Hepatocyte (in vitro differentiated cells): ENCODE results near the gene C1orf87. TPM values are rescaled to one million over a fixed set of nuclear protein-coding genes. Genes with fewer than 3 reads are reported as not detected.

Source experiments
- DNase-seq: peaks from one replicate; pipeline ENCODE4 v3.0.0-alpha.2; 2016; ENCODE audit warnings: low spot score
- H2AFZ ChIP-seq: fragments of 200-600 bp; sonication (generic); 2 replicates; pipeline ENCODE4 v1.6.0; 2016; ENCODE audit warnings: antibody characterized with exemption, mild to moderate bottlenecking
- H3K27ac ChIP-seq: fragments of 200-600 bp; sonication (generic); 2 replicates; pipeline ENCODE4 v1.5.1; 2016; ENCODE audit warnings: mild to moderate bottlenecking
- H3K27me3 ChIP-seq: fragments of 200-600 bp; sonication (generic); 2 replicates; pipeline ENCODE4 v1.6.1; 2016
- H3K36me3 ChIP-seq: fragments of 200-600 bp; sonication (generic); replicated peaks from 2 replicates; pipeline ENCODE4 v1.5.1; 2016; ENCODE audit warnings: low read depth; ENCODE audit not compliant: insufficient read depth
- H3K4me1 ChIP-seq: fragments of 200-600 bp; sonication (generic); 2 replicates; pipeline ENCODE4 v1.5.1; 2016; ENCODE audit warnings: mild to moderate bottlenecking, moderate library complexity; ENCODE audit not compliant: insufficient read depth
- H3K4me2 ChIP-seq: fragments of 200-600 bp; sonication (generic); 2 replicates; pipeline ENCODE4 v1.6.0; 2016
- H3K4me3 ChIP-seq: fragments of 200-600 bp; sonication (generic); 2 replicates; pipeline ENCODE4 v1.5.1; 2016; ENCODE audit warnings: mild to moderate bottlenecking
- H3K79me2 ChIP-seq: fragments of 200-600 bp; sonication (generic); 2 replicates; pipeline ENCODE4 v1.6.0; 2017; ENCODE audit warnings: mild to moderate bottlenecking
- H3K9me2 ChIP-seq: fragments of 200-600 bp; sonication (generic); replicated peaks from 2 replicates; pipeline ENCODE4 v1.6.0; 2017; ENCODE audit warnings: mild to moderate bottlenecking; ENCODE audit not compliant: insufficient read depth
- H3K9me3 ChIP-seq: fragments of 200-600 bp; sonication (generic); 2 replicates; pipeline ENCODE4 v1.5.1; 2016; ENCODE audit warnings: low read depth, mild to moderate bottlenecking
- H4K20me1 ChIP-seq: fragments of 200-600 bp; sonication (generic); 2 replicates; pipeline ENCODE4 v1.6.0; 2016; ENCODE audit warnings: mild to moderate bottlenecking; ENCODE audit not compliant: insufficient read depth, poor library complexity, severe bottlenecking
- EZH2 ChIP-seq: fragments of 200-600 bp; sonication (generic); IDR thresholded peaks from 2 replicates; pipeline ENCODE4 v1.6.1; 2016; ENCODE audit warnings: antibody characterized with exemption, mild to moderate bottlenecking, borderline replicate concordance
- EZH2phosphoT487 ChIP-seq: fragments of 200-600 bp; sonication (generic); IDR thresholded peaks from one replicate; pipeline ENCODE4 v1.6.1; 2018; ENCODE audit warnings: antibody characterized with exemption, mild to moderate bottlenecking, low read depth, moderate library complexity; ENCODE audit not compliant: unreplicated experiment, severe bottlenecking
- WGBS: methylation state at CpG from one replicate; pipeline ENCODE4 v1.1.6; 2016; ENCODE audit warnings: low lambda C conversion rate; ENCODE audit errors: missing lambda C conversion rate; 5-methylcytosine and 5-hydroxymethylcytosine counted together
- polyA plus RNA-seq: library from polyadenylated mRNA; unstranded; fragments of >200 nt; fragmentation: Nextera tagmentation; extraction: Ambion mirVana; gene quantifications from 2 replicates; pipeline ENCODE4 v1.2.1, GENCODE V29; 2016
- total RNA-seq: library from RNA; depleted of rRNA; stranded (reverse); fragments of >200 nt; gene quantifications from 2 replicates; pipeline ENCODE4 v1.2.3, GENCODE V29; 2014
- TF ChIP-seq, protein P1 (sequence below): fragments of 200-600 bp; sonication (generic); IDR thresholded peaks from 2 replicates; pipeline ENCODE4 v1.5.1; 2016; ENCODE audit warnings: antibody characterized with exemption, mild to moderate bottlenecking; ENCODE audit not compliant: poor library complexity

The C1orf87 gene
- total and polyA plus RNA-seq, 2 experiments from 2014 or later: not detected

DNA sequence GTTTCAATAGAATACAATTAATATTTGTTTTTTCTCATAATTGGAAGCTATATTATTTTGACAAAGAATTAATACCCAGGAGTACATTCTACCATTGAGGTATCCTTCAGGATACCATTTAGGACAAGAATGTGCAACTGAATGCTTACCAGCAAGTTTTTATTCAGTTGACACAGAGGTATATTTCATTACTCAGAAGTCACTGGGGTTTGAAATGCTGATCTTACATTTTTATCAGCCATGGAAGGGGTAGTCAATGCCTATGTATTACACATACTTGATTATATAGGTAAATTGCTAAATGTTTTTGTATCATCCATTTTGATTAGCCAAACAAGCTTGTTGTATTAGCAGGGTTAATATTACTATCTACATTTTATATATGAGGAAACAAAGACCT, 48.0 kb downstream of the C1orf87 start:
- H3K9me3 ChIP-seq: no peaks in the 10 kb centered on the region
- H3K4me3 ChIP-seq: no peak overlapping the region
- H3K4me2 ChIP-seq: no peak overlapping the region
- TF ChIP-seq EZH2phosphoT487 (no peak), EZH2 (no peak)
- TF ChIP-seq, protein P1, sequence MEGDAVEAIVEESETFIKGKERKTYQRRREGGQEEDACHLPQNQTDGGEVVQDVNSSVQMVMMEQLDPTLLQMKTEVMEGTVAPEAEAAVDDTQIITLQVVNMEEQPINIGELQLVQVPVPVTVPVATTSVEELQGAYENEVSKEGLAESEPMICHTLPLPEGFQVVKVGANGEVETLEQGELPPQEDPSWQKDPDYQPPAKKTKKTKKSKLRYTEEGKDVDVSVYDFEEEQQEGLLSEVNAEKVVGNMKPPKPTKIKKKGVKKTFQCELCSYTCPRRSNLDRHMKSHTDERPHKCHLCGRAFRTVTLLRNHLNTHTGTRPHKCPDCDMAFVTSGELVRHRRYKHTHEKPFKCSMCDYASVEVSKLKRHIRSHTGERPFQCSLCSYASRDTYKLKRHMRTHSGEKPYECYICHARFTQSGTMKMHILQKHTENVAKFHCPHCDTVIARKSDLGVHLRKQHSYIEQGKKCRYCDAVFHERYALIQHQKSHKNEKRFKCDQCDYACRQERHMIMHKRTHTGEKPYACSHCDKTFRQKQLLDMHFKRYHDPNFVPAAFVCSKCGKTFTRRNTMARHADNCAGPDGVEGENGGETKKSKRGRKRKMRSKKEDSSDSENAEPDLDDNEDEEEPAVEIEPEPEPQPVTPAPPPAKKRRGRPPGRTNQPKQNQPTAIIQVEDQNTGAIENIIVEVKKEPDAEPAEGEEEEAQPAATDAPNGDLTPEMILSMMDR: no peak
- H3K9me2 ChIP-seq: no peaks in the 10 kb centered on the region
- no peaks in the 10 kb centered on the region for H3K36me3 ChIP-seq
- H3K79me2 ChIP-seq: no peaks in the 10 kb centered on the region
- no peaks in the 10 kb centered on the region for H4K20me1 ChIP-seq
- no peak for DNase-seq
- H3K27ac ChIP-seq: no peak overlapping the region
- no peak overlapping the region for H2AFZ ChIP-seq
- no peaks in the 10 kb centered on the region for H3K4me1 ChIP-seq
- peaks cover 4% of the 10 kb centered on the region for H3K27me3 ChIP-seq

DNA sequence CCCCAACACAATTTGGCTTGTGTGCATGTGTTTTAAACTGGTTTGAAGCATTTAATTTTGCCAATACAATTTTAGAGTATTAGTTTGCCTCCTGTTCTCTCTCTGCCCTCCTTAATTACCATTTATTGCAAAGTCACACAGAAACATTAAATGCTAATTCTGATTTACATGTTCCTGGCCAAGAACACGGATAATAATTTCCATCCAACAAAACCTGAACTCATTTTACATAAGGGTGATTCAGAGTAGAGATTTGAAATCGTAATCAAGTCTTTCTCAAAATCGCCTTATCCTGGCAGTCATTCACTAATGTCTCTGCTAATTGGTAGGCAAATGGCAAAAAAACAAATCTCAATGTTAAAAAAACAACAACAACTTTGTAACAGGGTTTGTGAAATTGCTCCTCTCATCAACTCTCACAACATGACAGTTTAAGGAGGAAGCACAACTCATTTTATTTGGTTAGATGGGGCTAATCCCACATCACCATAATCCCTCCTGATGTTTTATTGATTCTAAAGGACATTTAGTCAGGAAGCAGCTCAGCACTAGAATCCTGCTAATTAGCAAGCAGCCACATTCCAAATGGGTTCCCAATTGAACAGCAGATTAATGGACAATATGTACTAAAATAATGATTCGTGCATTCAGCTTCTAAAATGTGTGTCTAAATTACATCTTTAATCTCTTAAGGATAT, 55.9 kb downstream of the C1orf87 start:
- no peaks in the 10 kb centered on the region for H3K4me1 ChIP-seq
- no peaks in the 10 kb centered on the region for H3K79me2 ChIP-seq
- TF ChIP-seq EZH2: no peak
- TF ChIP-seq, protein P1: no peak
- TF ChIP-seq EZH2phosphoT487: no peak
- 72% methylated on average over 4 of the region's 4 CpGs for WGBS
- no peaks in the 10 kb centered on the region for H3K9me3 ChIP-seq
- no peaks in the 10 kb centered on the region for H3K36me3 ChIP-seq
- no peaks in the 10 kb centered on the region for H3K9me2 ChIP-seq
- H2AFZ ChIP-seq: no peak overlapping the region
- H3K27me3 ChIP-seq: peaks cover 3% of the 10 kb centered on the region
- no peak overlapping the region for H3K4me3 ChIP-seq
- no peak overlapping the region for H3K27ac ChIP-seq
- H3K4me2 ChIP-seq: no peak overlapping the region
- DNase-seq: no peak
- H4K20me1 ChIP-seq: no peaks in the 10 kb centered on the region

DNA sequence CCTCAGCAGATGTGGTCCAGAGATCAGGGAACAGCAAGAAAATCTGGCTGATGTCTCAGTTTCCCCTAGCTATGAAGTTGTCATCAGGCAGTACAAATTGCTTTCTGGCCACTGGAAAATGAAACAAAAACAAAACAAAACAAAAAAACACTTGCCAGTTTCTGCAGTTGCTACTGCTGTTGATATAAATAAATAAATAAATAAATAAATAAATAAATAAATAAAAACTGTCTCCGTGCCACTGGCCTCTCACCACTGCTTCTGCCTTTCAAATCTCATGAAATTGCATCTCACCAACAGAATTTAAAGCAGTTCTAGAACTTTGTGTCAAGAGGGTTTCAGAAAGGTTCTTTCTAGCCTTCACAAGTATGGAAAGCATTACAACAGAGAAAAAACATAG, 62.9 kb downstream of the C1orf87 start:
- H3K36me3 ChIP-seq: no peaks in the 10 kb centered on the region
- no peaks in the 10 kb centered on the region for H3K27me3 ChIP-seq
- no peak overlapping the region for H3K4me3 ChIP-seq
- no peak overlapping the region for H3K4me2 ChIP-seq
- no peaks in the 10 kb centered on the region for H4K20me1 ChIP-seq
- H3K9me3 ChIP-seq: no peaks in the 10 kb centered on the region
- no peak for DNase-seq
- H3K79me2 ChIP-seq: no peaks in the 10 kb centered on the region
- no peak overlapping the region for H2AFZ ChIP-seq
- TF ChIP-seq EZH2phosphoT487: no peak
- TF ChIP-seq, protein P1: no peak
- no peak for TF ChIP-seq EZH2
- H3K27ac ChIP-seq: no peak overlapping the region
- H3K9me2 ChIP-seq: no peaks in the 10 kb centered on the region
- 91% methylated on average over 1 of the region's 1 CpG for WGBS
- H3K4me1 ChIP-seq: no peaks in the 10 kb centered on the region

DNA sequence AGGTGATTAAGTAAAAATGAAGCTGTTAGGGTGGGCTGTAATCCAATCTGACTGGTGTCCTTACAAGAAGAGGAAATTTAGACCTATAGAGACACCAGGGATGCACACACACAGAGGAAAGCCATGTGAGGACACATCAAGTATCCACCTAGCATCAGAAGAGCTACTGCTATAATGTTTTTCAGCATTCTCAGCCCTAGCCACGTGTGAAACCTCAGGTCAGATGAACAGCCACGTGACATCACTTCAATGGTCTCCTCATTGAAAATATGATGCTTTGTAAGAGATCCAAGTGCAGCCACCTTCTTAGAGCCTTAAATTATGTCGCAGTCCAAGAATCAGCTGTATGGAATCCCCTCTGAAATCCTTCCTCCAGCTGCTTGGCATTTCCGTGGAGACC, 65.1 kb downstream of the C1orf87 start:
- no peak overlapping the region for H2AFZ ChIP-seq
- H3K27ac ChIP-seq: no peak overlapping the region
- H4K20me1 ChIP-seq: no peaks in the 10 kb centered on the region
- no peak overlapping the region for H3K4me2 ChIP-seq
- no peaks in the 10 kb centered on the region for H3K36me3 ChIP-seq
- H3K9me2 ChIP-seq: no peaks in the 10 kb centered on the region
- H3K4me3 ChIP-seq: no peak overlapping the region
- no peaks in the 10 kb centered on the region for H3K4me1 ChIP-seq
- 83% methylated on average over 4 of the region's 4 CpGs for WGBS
- H3K9me3 ChIP-seq: no peaks in the 10 kb centered on the region
- H3K79me2 ChIP-seq: no peaks in the 10 kb centered on the region
- H3K27me3 ChIP-seq: no peaks in the 10 kb centered on the region
- no peak for TF ChIP-seq EZH2
- TF ChIP-seq EZH2phosphoT487: no peak
- TF ChIP-seq, protein P1: no peak
- no peak for DNase-seq
